Lower leg skin (tissue), 4 donors: ENCODE results near the gene KLRC2. TPM values are rescaled to one million over a fixed set of nuclear protein-coding genes. Genes with fewer than 3 reads are reported as not detected.
A peak's percentile ranks its signal among the peaks of the same experiment; 100 is the strongest.
"Not testable (repeated sequence)": the region's sequence is repeated elsewhere in the genome, so short reads cannot be mapped to it uniquely, and the experiment has no call there.

Experiments used
- DNase-seq, 2 donors: peaks; one replicate each; pipeline ENCODE4 v3.0.0-alpha.2; 2019; ENCODE audit warnings: low spot score in 2 of 2
- H3K4me3 ChIP-seq: fragments of 200-600 bp; sonication (generic); 2 replicates; pipeline ENCODE4 v1.5.1; 2017; ENCODE audit warnings: mild to moderate bottlenecking, low read depth; ENCODE audit not compliant: poor library complexity, severe bottlenecking
- CTCF ChIP-seq, 3 donors: fragments of 450-650 bp; IDR thresholded peaks; one replicate each; pipeline ENCODE4 v1.5.1; 2016; ENCODE audit warnings: antibody characterized with exemption in 3 of 3, mild to moderate bottlenecking in 3 of 3, moderate library complexity in 2 of 3
- POLR2A ChIP-seq, 2 donors: fragments of 450-650 bp; IDR thresholded peaks; one replicate each; pipeline ENCODE4 v1.6.1; 2016 to 2017; ENCODE audit warnings: antibody characterized with exemption in 2 of 2, mild to moderate bottlenecking in 1 of 2, moderate library complexity in 1 of 2
- WGBS, 2 donors: methylation state at CpG; one replicate each; pipeline ENCODE4 v1.1.5; 2018; 5-methylcytosine and 5-hydroxymethylcytosine counted together
- intact Hi-C: fragments of 100-400 bp; cut with DNase I; formaldehyde crosslinking; loops from one replicate; pipeline ENCODE4 v1.15.0; 2023; ENCODE audit warnings: low total_unique reads
- total RNA-seq, 4 donors: library from RNA; depleted of rRNA; stranded (reverse); fragments of >200 nt; gene quantifications; one replicate each; pipeline ENCODE4 v1.1.0, GENCODE V29; 2016

The KLRC2 gene
- total RNA-seq, 4 donors from 2014 or later = 0.71 TPM; not detected in 3

DNA sequence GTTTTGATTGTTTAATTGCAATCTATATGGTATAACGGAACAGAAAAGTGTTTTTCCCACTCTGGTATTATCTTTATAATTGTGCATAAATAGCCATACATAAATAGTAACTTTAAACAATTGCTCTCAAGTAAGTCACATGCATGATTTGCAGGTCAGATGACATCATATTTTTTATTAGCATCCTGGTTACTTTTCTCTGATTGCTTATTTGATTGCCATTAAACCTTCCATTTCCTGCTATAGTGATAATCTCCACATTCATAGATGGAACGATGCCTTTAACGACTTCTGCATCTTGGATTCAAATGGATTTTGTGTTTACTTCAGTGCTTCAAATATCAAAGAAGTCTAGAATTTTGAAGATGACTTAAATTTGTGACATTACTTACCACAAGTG lies 42.5 kb downstream of the KLRC2 start:
- intact Hi-C loops = no loop called here
- DNase-seq = no peak
- no peak overlapping the region for H3K4me3 ChIP-seq
- TF ChIP-seq POLR2A (IDR thresholded peaks at IDR 0.05) (no peak), CTCF (IDR thresholded peaks at IDR 0.05) (no peak)
- WGBS, 2 donors = 51 to 54% methylated on average over 3 of the region's 3 CpGs

DNA sequence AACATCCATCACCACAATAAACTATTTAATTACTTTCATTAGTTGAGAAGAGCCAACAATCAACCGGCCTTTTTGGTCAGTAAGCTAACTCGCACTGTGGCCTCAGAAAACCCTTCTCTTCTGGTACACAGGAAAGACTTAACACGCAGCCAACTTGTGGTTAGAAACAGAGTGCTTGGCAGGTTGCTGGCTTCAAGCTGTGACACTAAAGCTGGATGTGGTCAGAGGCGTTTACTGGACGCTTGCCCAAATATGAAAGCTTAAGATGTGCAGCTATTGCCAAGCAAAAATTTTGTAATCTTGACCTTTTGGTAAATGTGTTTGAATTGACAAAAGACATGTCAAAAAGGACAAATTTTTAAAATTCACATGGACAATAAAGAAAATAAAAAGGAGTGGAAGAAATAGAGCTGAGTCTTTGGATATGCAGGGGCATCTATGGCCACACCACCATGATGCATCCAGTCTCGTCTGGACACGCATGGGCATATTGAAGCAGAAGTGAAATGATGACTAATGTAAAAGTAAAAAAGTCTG lies 43.3 kb downstream of the KLRC2 start:
- intact Hi-C loops = no loop called here
- H3K4me3 ChIP-seq = no peak overlapping the region
- TF ChIP-seq POLR2A (IDR thresholded peaks at IDR 0.05) = no peak
- no peak for TF ChIP-seq CTCF (IDR thresholded peaks at IDR 0.05)
- WGBS, 2 donors = 34 to 38% methylated on average over 7 of the region's 7 CpGs
- DNase-seq = peak; percentile 80 to 90

GRCh38 chr12:10390991-10391390 lies 44.8 kb downstream of the KLRC2 start:
- whole genome bisulfite sequencing, 2 donors = 92 to 96% methylated on average over 7 of the region's 7 CpGs
- intact Hi-C loops, DNase-seq: not testable (repeated sequence)

DNA sequence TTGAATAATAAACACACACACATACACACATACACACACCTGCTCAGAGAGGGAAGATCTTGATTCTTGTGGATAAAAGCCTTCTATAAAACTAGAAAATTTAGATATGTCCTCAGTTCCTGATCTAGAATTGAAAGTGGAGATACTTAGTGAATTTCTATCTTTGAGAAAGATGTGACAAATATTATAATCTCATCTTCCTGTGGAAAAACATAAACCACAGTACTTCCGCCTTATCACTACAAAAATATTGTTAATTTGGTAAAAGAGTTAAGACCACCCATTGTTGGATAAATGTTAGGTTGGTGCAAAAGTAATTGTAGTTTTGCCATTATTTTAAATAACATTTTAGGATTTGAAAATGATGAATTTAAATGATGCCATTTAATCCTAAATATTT lies 45.9 kb downstream of the KLRC2 start, which contains the start of gene KLRK1:
KLRK1 (minus strand) TSS at position 138 of the 400 bp plus-strand sequence. CDS start 1,231 bp downstream, outside the sequence.
- WGBS, 2 donors = 83 to 89% methylated on average over 1 of the region's 1 CpG
- no peak within 1 kb of the TSS for H3K4me3 ChIP-seq
- DNase-seq = no peak
- TF ChIP-seq CTCF (IDR thresholded peaks at IDR 0.05) (no peak), POLR2A (IDR thresholded peaks at IDR 0.05) (no peak)
- intact Hi-C loops = no loop called here

More at GRCh38 chr12:10390991-10391390, 44.8 kb downstream of the KLRC2 start:
- not testable (repeated sequence) for H3K4me3 ChIP-seq

DNA sequence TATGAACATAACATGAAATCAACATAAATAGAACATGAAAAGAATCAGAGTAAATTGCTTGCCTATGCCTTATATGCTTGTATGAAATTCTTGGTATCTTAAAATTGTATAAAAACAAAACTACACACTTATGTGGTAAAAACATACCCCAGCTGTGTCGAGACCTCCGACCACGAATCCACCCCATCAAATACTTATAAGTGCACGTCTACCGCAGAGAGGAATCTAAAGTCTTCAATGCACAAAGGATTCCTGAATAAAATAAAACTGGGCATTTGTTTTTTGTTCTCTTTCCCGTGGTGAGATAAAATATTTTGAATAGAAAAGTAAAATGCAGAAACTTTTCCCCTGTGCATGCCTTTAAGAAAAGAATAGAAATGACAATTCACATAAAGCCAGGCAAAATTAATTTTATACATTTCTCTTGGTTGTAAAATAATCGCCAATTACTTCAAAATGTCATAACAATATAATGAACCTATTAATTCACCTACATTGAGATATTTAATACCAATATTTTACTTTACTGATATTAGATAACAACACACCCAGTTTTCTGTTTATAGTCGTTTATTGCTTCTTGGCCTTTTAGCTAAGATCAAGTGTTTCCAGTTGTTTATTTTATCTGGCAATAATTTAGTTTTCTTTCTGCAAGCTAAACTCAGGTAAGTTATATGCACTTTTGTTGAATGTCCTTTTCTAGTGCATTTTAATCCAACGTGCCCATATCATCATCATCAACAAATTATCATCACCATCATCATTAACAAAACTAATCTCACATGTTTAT lies 47.0 kb downstream of the KLRC2 start:
- no peak overlapping the region for H3K4me3 ChIP-seq
- DNase-seq = no peak
- WGBS, 2 donors = 77 to 79% methylated on average over 9 of the region's 9 CpGs
- no peak for TF ChIP-seq CTCF (IDR thresholded peaks at IDR 0.05)
- no peak for TF ChIP-seq POLR2A (IDR thresholded peaks at IDR 0.05)
- intact Hi-C loops = no loop called here

DNA sequence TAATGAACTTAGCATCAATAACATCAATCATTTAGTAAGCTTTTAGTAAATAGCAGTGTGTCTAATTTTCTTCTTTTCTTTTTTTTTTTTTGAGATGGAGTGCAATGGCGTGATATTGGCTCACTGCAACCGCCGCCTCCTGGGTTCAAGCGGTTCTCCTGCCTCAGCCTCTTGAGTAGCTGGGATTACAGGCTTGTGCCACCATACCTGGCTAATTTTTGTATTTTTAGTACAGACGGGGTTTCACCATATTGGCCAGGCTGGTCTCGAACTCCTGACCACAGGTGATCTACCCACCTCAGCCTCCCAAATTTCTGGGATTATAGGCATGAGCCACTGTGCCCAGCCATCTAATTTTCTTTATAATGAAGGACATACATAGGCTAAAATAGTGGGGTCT lies 48.3 kb downstream of the KLRC2 start:
- H3K4me3 ChIP-seq, DNase-seq, intact Hi-C loops: not testable (repeated sequence)
- 90 to 91% methylated on average over 6 of the region's 6 CpGs for WGBS, 2 donors
